ENCODE measurements around the gene CLEC20A. TPM values are rescaled to one million over a fixed set of nuclear protein-coding genes. Genes with fewer than 3 reads are reported as not detected.

Gene CLEC20A
- total RNA-seq, 3 donors from 2014 or later = not detected

DNA sequence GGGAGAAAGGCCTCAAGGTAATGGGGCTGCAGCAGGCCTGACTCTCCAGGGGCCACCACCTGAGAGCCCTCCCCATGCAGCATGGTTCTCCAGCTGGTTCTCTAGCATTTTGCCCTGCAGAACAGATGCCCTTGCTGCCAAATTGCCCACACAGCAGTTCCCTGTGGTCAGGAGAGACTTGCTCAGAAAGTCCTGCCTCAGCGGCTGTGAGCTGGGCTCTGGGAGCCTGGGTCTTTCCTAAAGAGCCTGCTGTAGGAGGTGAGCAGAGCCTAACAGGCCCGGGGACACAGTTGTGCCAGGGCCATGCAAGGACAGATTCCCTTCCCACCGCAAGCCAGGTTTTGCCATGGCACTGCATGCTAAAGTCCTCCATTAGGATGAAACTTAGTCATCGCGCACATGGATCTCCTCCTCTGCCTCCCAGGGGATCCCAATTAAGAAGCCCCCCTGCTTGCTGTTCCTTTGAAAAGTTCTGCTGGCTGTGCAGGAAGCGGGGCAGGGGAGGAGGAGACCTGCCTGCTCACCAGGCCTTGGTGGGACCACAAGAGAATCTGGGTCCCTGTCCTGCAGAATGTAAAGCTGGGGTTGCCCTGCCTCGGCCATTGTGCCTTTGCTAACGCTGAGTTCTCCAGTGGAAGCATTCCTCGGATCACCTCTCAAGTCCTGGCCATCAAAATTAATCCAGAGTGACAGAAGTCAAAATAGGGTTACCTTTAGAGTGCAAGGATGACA, 37.5 kb upstream of the CLEC20A start:
- intact Hi-C loops (cut with DNase I; ENCODE audit: low total_unique reads) = loop anchor here (10.0 kb wide), 1 partner anchor 480 kb away; no protein-coding TSS in a partner anchor
- no peak for TF ChIP-seq POLR2AphosphoS5 (IDR thresholded peaks at IDR 0.05)
- H3K4me3 ChIP-seq = no peak overlapping the region
- no peak for DNase-seq (ENCODE audit: low spot score in 2 of 2)
- no peaks in the 10 kb centered on the region for H3K27me3 ChIP-seq
- H3K36me3 ChIP-seq = no peaks in the 10 kb centered on the region
- H3K9me3 ChIP-seq = no peaks in the 10 kb centered on the region
- no peak overlapping the region for H3K27ac ChIP-seq
- H3K4me1 ChIP-seq = no peaks in the 10 kb centered on the region

- intact Hi-C loops (cut with DNase I; ENCODE audit: low total_unique reads) = loop anchor here (10.0 kb wide), 1 partner anchor 481 kb away; no protein-coding TSS in a partner anchor
- Histone ChIP-seq H3K27me3 (no peaks in the 10 kb centered on the region), H3K4me1 (no peaks in the 10 kb centered on the region), H3K36me3 (no peaks in the 10 kb centered on the region), H3K27ac (no peak overlapping the region), H3K9me3 (no peaks in the 10 kb centered on the region), H3K4me3 (no peak overlapping the region)
- TF ChIP-seq POLR2AphosphoS5 (IDR thresholded peaks at IDR 0.05) (no peak), POLR2A (IDR thresholded peaks at IDR 0.05) (no peak)
- TF ChIP-seq, protein P1, sequence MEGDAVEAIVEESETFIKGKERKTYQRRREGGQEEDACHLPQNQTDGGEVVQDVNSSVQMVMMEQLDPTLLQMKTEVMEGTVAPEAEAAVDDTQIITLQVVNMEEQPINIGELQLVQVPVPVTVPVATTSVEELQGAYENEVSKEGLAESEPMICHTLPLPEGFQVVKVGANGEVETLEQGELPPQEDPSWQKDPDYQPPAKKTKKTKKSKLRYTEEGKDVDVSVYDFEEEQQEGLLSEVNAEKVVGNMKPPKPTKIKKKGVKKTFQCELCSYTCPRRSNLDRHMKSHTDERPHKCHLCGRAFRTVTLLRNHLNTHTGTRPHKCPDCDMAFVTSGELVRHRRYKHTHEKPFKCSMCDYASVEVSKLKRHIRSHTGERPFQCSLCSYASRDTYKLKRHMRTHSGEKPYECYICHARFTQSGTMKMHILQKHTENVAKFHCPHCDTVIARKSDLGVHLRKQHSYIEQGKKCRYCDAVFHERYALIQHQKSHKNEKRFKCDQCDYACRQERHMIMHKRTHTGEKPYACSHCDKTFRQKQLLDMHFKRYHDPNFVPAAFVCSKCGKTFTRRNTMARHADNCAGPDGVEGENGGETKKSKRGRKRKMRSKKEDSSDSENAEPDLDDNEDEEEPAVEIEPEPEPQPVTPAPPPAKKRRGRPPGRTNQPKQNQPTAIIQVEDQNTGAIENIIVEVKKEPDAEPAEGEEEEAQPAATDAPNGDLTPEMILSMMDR (IDR thresholded peaks at IDR 0.05) = no peak
- DNase-seq (ENCODE audit: low spot score in 2 of 2) = no peak
These were observed 36.6 kb upstream of the CLEC20A start for GRCh38 chr1:178533121-178533946.

DNA sequence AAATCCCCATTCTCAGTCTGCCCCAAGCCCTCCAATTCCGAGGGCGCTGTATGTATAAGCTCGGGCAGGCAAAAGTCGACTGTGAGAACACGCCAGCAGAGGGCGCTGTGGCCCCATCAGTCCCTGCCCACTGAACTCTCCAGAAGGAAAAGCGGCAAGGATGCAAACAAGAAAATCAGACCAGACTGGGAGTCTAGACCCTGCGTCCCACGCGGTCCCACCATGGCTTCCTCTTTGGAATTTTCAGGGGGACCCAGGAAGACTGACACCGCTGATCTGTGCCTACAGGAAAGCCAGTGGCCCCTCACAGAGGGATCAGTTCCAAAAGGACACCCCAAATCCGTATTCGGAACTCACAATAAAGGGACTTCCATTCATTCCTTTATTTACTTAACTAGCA, 35.6 kb upstream of the CLEC20A start:
- H3K27ac ChIP-seq = no peak overlapping the region
- peak; percentile 67 to 85 for DNase-seq (ENCODE audit: low spot score in 2 of 2)
- H3K36me3 ChIP-seq = no peaks in the 10 kb centered on the region
- intact Hi-C loops (cut with DNase I; ENCODE audit: low total_unique reads) = loop anchor here (10.0 kb wide), 1 partner anchor 482 kb away; no protein-coding TSS in a partner anchor
- peak overlapping the region in 1 of 3 donors; percentile 4 for H3K4me3 ChIP-seq
- H3K9me3 ChIP-seq = no peaks in the 10 kb centered on the region
- no peaks in the 10 kb centered on the region for H3K4me1 ChIP-seq
- TF ChIP-seq, protein P1 (IDR thresholded peaks at IDR 0.05) = peak; percentile 74 to 93 (median 89)
- TF ChIP-seq POLR2A (IDR thresholded peaks at IDR 0.05) = no peak
- no peaks in the 10 kb centered on the region for H3K27me3 ChIP-seq

GRCh38 chr1:178531887-178532286, 35.1 kb upstream of the CLEC20A start:
- Histone ChIP-seq H3K27ac (no peak overlapping the region), H3K4me3 (peak overlapping the region in 1 of 3 donors; percentile 4), H3K9me3 (no peaks in the 10 kb centered on the region), H3K4me1 (no peaks in the 10 kb centered on the region), H3K36me3 (no peaks in the 10 kb centered on the region), H3K27me3 (no peaks in the 10 kb centered on the region)
- TF ChIP-seq, protein P1 (IDR thresholded peaks at IDR 0.05) = no peak
- no peak for TF ChIP-seq POLR2AphosphoS5 (IDR thresholded peaks at IDR 0.05)
- TF ChIP-seq POLR2A (IDR thresholded peaks at IDR 0.05) = no peak
- DNase-seq (ENCODE audit: low spot score in 2 of 2) = no peak
- intact Hi-C loops (cut with DNase I; ENCODE audit: low total_unique reads) = loop anchor here (10.0 kb wide), 1 partner anchor 483 kb away; no protein-coding TSS in a partner anchor

GRCh38 chr1:178530502-178530901, 33.7 kb upstream of the CLEC20A start:
- Histone ChIP-seq H3K27ac (no peak overlapping the region), H3K36me3 (no peaks in the 10 kb centered on the region), H3K27me3 (no peaks in the 10 kb centered on the region), H3K4me1 (no peaks in the 10 kb centered on the region), H3K9me3 (no peaks in the 10 kb centered on the region), H3K4me3 (no peak overlapping the region)
- intact Hi-C loops (cut with DNase I; ENCODE audit: low total_unique reads) = loop anchor here (10.0 kb wide), 1 partner anchor 484 kb away; no protein-coding TSS in a partner anchor
- TF ChIP-seq POLR2A (IDR thresholded peaks at IDR 0.05) = no peak
- no peak for TF ChIP-seq POLR2AphosphoS5 (IDR thresholded peaks at IDR 0.05)
- TF ChIP-seq, protein P1 (IDR thresholded peaks at IDR 0.05) = no peak
- DNase-seq (ENCODE audit: low spot score in 2 of 2) = no peak
